NCI-H2227 (cell line): ENCODE results near the gene COA1.
"Not testable (repeated sequence)": the region's sequence is repeated elsewhere in the genome, so short reads cannot be mapped to it uniquely, and the experiment has no call there.

Experiments
- DNase-seq: peaks from one replicate; lab custom pipeline; 2025; ENCODE audit not compliant: unreplicated experiment; lab: John Stamatoyannopoulos, UW

The COA1 gene

DNA sequence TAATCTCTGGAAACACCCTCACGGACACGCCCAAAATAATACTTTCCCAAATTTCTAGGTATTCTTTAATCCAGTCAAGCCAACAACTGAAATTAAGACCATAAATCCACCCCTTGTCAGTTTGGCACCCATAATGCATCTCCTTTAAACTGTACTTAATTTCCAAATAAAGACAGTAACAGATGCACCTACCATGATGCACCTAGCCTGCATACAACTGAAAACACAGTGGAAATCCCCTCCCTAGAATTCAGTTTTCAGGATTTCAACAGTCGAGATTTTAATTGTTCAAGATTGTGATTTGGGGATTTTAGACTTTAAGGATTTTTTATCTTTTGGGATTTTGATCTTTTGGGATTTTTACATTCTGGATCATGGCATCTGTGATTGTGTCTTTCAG, 129.3 kb downstream of the COA1 start:
- no peak for DNase-seq

DNA sequence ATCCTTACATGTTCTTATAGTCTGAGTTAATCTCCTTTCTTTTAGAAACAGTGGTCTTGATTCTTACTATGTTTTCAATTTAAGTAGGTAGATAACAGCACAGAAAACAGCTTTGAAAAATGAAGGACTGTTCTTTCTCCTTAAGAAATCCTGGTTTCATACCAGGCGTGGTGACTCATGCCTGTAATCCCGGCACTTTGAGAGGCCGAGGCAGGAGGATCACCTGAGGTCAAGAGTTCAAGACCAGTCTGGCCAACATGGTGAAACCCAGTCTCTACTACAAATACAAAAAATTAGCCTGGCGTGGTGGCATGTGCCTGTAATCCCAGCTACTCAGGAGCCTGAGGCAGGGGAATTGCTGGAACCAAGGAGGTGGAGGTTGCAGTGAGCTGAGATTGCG, 132.9 kb downstream of the COA1 start:
- DNase-seq: not testable (repeated sequence)

DNA sequence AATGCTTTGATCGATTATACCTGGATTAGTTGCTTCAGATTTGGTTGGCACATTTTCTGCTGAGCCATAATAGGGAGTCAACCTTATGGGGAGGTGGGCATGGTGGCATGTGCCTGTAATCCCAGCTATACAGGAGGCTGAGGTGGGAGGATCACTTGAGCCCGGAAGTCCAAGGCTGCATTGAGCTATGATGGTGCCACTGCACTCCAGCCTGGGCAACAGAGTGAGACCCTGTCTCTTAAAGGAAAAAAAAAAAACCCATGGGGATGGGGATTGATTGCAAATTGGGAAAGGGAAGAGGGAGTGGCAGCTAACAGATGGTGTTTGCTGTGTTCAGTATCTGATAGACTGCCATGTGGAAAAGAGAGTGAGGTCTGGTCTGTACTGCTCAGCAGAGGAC, 135.3 kb downstream of the COA1 start:
- no peak for DNase-seq

DNA sequence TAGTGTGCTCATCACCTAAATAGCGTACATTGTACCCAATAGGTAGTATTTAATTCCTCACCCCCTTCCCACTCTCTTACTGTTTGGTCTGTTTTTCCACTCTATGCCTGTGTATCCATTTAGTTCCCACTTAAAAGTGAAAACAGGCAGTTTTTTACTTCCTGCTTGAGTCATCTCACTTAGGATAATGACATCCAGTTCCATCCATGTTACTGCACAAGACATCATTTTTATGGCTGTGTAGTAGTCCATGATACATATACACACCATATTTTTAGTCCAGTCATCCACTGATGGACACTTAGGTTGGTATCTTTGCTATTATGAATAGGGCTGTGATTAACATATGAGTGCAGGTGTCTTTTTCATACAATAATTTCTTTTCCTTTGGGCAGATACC, 136.3 kb downstream of the COA1 start:
- DNase-seq: no peak

- DNase-seq: no peak
Observed at GRCh38 chr7:43592326-43592725, 137.0 kb downstream of the COA1 start.

DNA sequence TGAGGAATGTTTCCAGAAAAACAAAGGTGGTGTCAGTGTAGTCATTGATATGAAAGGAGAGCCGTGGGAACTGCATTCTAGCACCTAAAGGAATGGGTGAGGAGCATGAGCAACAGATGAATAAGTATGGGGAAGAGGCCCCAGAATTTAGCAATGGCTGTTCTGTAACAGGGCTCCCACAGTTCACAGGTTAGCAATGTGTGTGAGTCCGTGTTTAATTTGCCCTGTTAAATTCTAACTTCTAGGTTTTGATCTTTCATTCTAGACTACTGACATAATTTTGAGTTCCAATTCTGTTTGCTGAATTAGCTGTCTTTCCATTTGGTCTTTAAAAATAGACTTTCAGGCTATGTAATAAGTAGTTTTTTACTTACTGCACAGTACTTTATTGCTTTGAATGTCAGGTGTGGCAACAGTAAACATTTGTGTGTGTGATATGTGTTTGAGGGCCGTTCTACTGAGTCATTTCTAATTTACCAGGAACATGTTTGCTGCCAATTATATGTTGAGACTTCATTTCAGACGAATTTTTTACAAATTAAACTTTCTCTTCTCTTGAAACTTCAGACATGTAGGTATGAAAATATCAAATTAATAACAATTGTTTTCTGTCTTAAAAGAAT, 137.7 kb downstream of the COA1 start:
- no peak for DNase-seq

- no peak for DNase-seq
Observed at GRCh38 chr7:43590862-43591557, 138.3 kb downstream of the COA1 start.

- no peak for DNase-seq
Observed at GRCh38 chr7:43589728-43590127, 139.6 kb downstream of the COA1 start.
